ENCODE data around the gene OGT.

GRCh38 chrX:71533851-71534561 lies 1.1 kb downstream of the OGT start:
- TF ChIP-seq CTCF (IDR thresholded peaks at IDR 0.05) (no peak), REST (IDR thresholded peaks at IDR 0.05; ENCODE audit: insufficient read depth in 1 of 2, low read depth in 2 of 2, low read length in 1 of 2) (no peak), POLR2AphosphoS5 (IDR thresholded peaks at IDR 0.05; ENCODE audit: low read depth, low read length) (no peak), TCF7L2 (IDR thresholded peaks at IDR 0.05; ENCODE audit: low read depth, low read length) (no peak)

Data from Panc1 (cell line).